ENCODE measurements around the gene TSPYL4. TPM values are rescaled to one million over a fixed set of nuclear protein-coding genes. Genes with fewer than 3 reads are reported as not detected.

The TSPYL4 gene
- total and polyA plus RNA-seq, 2 donors (not counting 3 experiments of a cell fraction or from before 2014, with no cell fraction given), result 24.5 to 43.1 TPM

DNA sequence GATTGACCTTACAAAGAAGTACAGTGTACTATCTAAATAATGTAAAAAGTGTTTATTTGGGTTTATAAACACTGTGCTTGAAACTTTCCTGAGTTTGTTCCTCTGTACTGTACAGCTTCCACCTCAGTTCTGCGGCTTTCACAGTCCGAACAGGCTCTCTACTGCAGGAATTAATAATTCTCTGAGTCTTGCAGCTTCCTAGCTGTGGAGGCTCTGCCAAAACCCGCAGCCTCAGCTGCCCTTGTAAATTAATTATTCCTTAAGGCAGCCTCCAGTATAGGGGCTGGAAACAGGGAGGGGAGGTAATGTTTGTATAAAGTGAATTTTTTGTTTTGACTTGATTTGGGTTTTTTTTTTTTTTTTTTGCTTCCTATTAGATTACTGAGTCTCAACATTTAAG lies 19.2 kb downstream of the TSPYL4 start:
- no peak for FAIRE-seq
- H3K36me3 ChIP-seq (ENCODE audit: control insufficient read depth in 2 of 2, extremely low read depth in 1 of 2, insufficient read depth in 2 of 2, low read length in 2 of 2), result no peaks in the 10 kb centered on the region

More for the DNA sequence above, 19.2 kb downstream of the TSPYL4 start:
- no TSS peak for BruUV-seq (replicated peaks)
- no peak for TF ChIP-seq POLR2AphosphoS5 (IDR thresholded peaks at IDR 0.05; ENCODE audit: insufficient read depth, low read depth, low read length)
- TF ChIP-seq GATA2 (IDR thresholded peaks at IDR 0.05; ENCODE audit: insufficient read depth, insufficient read length, low read depth, low read length), result no peak
- no peak for TF ChIP-seq POLR2A (IDR thresholded peaks at IDR 0.05; ENCODE audit: low read depth, low read length)
- TF ChIP-seq JUN (IDR thresholded peaks at IDR 0.05; ENCODE audit: borderline replicate concordance, insufficient read depth, insufficient read length, low read depth), result no peak
- TF ChIP-seq, protein P1, sequence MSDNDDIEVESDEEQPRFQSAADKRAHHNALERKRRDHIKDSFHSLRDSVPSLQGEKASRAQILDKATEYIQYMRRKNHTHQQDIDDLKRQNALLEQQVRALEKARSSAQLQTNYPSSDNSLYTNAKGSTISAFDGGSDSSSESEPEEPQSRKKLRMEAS (IDR thresholded peaks at IDR 0.05; ENCODE audit: insufficient read depth, insufficient read length), result no peak
- no peak for TF ChIP-seq FOS (IDR thresholded peaks at IDR 0.05; ENCODE audit: borderline replicate concordance, insufficient read depth, low read length)
- TF ChIP-seq, protein P2, sequence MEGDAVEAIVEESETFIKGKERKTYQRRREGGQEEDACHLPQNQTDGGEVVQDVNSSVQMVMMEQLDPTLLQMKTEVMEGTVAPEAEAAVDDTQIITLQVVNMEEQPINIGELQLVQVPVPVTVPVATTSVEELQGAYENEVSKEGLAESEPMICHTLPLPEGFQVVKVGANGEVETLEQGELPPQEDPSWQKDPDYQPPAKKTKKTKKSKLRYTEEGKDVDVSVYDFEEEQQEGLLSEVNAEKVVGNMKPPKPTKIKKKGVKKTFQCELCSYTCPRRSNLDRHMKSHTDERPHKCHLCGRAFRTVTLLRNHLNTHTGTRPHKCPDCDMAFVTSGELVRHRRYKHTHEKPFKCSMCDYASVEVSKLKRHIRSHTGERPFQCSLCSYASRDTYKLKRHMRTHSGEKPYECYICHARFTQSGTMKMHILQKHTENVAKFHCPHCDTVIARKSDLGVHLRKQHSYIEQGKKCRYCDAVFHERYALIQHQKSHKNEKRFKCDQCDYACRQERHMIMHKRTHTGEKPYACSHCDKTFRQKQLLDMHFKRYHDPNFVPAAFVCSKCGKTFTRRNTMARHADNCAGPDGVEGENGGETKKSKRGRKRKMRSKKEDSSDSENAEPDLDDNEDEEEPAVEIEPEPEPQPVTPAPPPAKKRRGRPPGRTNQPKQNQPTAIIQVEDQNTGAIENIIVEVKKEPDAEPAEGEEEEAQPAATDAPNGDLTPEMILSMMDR (IDR thresholded peaks at IDR 0.05; ENCODE audit: extremely low read depth in 1 of 2, insufficient read depth in 1 of 2, low read depth in 1 of 2, low read length in 2 of 2), result no peak
- no peak for TF ChIP-seq EZH2 (IDR thresholded peaks at IDR 0.05; ENCODE audit: borderline replicate concordance, low read depth, low read length, severe bottlenecking)
- no peak for TF ChIP-seq MYC (IDR thresholded peaks at IDR 0.05; ENCODE audit: low read depth, low read length)
- H4K20me1 ChIP-seq (replicated peaks; ENCODE audit: control insufficient read depth, extremely low read depth, insufficient read depth, low read length), result no peaks in the 10 kb centered on the region
- H3K4me2 ChIP-seq (ENCODE audit: insufficient read depth, low read length), result no peak overlapping the region
- no peaks in the 10 kb centered on the region for H3K9me1 ChIP-seq (replicated peaks; ENCODE audit: control insufficient read depth, extremely low read depth, insufficient read depth, low read length)
- dilution Hi-C loops (cut with MboI; ENCODE audit: extremely low pct_ligation_motif_present, low sequenced_read_pairs) (no loop called here), intact Hi-C loops (cut with micrococcal nuclease) (no loop called here)
- no peaks in the 10 kb centered on the region for H3K27me3 ChIP-seq (ENCODE audit: control insufficient read depth in 2 of 2, insufficient read depth in 2 of 2, low read length in 2 of 2)
- no peak overlapping the region for H3K4me3 ChIP-seq (replicated peaks in 1 of 3; ENCODE audit: insufficient read depth in 1 of 3, low read depth in 1 of 3, low read length in 3 of 3)
- H3K9ac ChIP-seq (replicated peaks; ENCODE audit: extremely low read depth, insufficient read depth, low read length), result no peak overlapping the region
- H3K27ac ChIP-seq (ENCODE audit: insufficient read depth, low read depth, low read length), result no peak overlapping the region
- DNase-seq (ENCODE audit: low read depth, low spot score), result no peak
- CTCF ChIA-PET, result interaction anchor here (5.4 kb wide), 1 partner anchor 17 kb away, joined by 21 read pairs; no protein-coding TSS in a partner anchor
- POLR2A ChIA-PET, result no interaction called here
- no peaks in the 10 kb centered on the region for H3K79me2 ChIP-seq (ENCODE audit: control insufficient read depth, insufficient read depth, low read length)
- H3K9me3 ChIP-seq (replicated peaks; ENCODE audit: control insufficient read depth, insufficient read depth, low read length), result no peaks in the 10 kb centered on the region
- no peak overlapping the region for H2AFZ ChIP-seq (ENCODE audit: low read depth, low read length)
- no peaks in the 10 kb centered on the region for H3K4me1 ChIP-seq (ENCODE audit: control insufficient read depth, extremely low read depth, insufficient read depth, low read length)

Measured in endothelial cell of umbilical vein (primary cell).